Measurements from ENCODE around the gene TAS2R38. TPM values are rescaled to one million over a fixed set of nuclear protein-coding genes. Genes with fewer than 3 reads are reported as not detected.

The TAS2R38 gene
- total RNA-seq, 4 donors from 2014 or later, result not detected

- Histone ChIP-seq H3K9me3 (no peaks in the 10 kb centered on the region), H3K4me3 (no peak overlapping the region), H3K4me1 (no peaks in the 10 kb centered on the region), H3K36me3 (no peaks in the 10 kb centered on the region), H3K27ac (no peak overlapping the region), H3K27me3 (no peaks in the 10 kb centered on the region)
- no peak for TF ChIP-seq POLR2AphosphoS5 (IDR thresholded peaks at IDR 0.05)
- TF ChIP-seq POLR2A (IDR thresholded peaks at IDR 0.05), result no peak
- no peak for TF ChIP-seq CTCF (IDR thresholded peaks at IDR 0.05)
- TF ChIP-seq EP300 (IDR thresholded peaks at IDR 0.05), result no peak
- DNase-seq (ENCODE audit: low spot score in 2 of 2), result no peak
- WGBS, result 52% methylated on average over 4 of the region's 4 CpGs
These were observed 25.6 kb upstream of the TAS2R38 start for GRCh38 chr7:141999058-141999623.

- Histone ChIP-seq H3K27me3 (no peaks in the 10 kb centered on the region), H3K4me3 (no peak overlapping the region), H3K4me1 (no peaks in the 10 kb centered on the region), H3K36me3 (no peaks in the 10 kb centered on the region), H3K9me3 (no peaks in the 10 kb centered on the region), H3K27ac (no peak overlapping the region)
- TF ChIP-seq EP300 (IDR thresholded peaks at IDR 0.05), result no peak
- TF ChIP-seq POLR2A (IDR thresholded peaks at IDR 0.05), result no peak
- no peak for TF ChIP-seq POLR2AphosphoS5 (IDR thresholded peaks at IDR 0.05)
- TF ChIP-seq CTCF (IDR thresholded peaks at IDR 0.05), result no peak
- 69% methylated on average over 1 of the region's 1 CpG for WGBS
- no peak for DNase-seq (ENCODE audit: low spot score in 2 of 2)
These were observed 19.8 kb upstream of the TAS2R38 start for GRCh38 chr7:141993354-141993753.

GRCh38 chr7:141992688-141993087 lies 19.1 kb upstream of the TAS2R38 start:
- no peak for DNase-seq (ENCODE audit: low spot score in 2 of 2)
- Histone ChIP-seq H3K27ac (no peak overlapping the region), H3K36me3 (no peaks in the 10 kb centered on the region), H3K9me3 (no peaks in the 10 kb centered on the region), H3K4me1 (no peaks in the 10 kb centered on the region), H3K4me3 (no peak overlapping the region), H3K27me3 (no peaks in the 10 kb centered on the region)
- 46% methylated on average over 4 of the region's 4 CpGs for WGBS
- TF ChIP-seq EP300 (IDR thresholded peaks at IDR 0.05) (no peak), POLR2AphosphoS5 (IDR thresholded peaks at IDR 0.05) (no peak), CTCF (IDR thresholded peaks at IDR 0.05) (no peak), POLR2A (IDR thresholded peaks at IDR 0.05) (no peak)

GRCh38 chr7:141992156-141992555 lies 18.6 kb upstream of the TAS2R38 start:
- 76% methylated on average over 2 of the region's 2 CpGs for WGBS
- Histone ChIP-seq H3K4me1 (no peaks in the 10 kb centered on the region), H3K4me3 (no peak overlapping the region), H3K27ac (no peak overlapping the region), H3K36me3 (no peaks in the 10 kb centered on the region), H3K9me3 (no peaks in the 10 kb centered on the region), H3K27me3 (no peaks in the 10 kb centered on the region)
- DNase-seq (ENCODE audit: low spot score in 2 of 2), result no peak
- TF ChIP-seq POLR2A (IDR thresholded peaks at IDR 0.05), result no peak
- no peak for TF ChIP-seq POLR2AphosphoS5 (IDR thresholded peaks at IDR 0.05)
- TF ChIP-seq CTCF (IDR thresholded peaks at IDR 0.05), result no peak
- TF ChIP-seq EP300 (IDR thresholded peaks at IDR 0.05), result no peak

GRCh38 chr7:141991140-141991539 lies 17.6 kb upstream of the TAS2R38 start:
- no peak overlapping the region for H3K27ac ChIP-seq
- no peaks in the 10 kb centered on the region for H3K9me3 ChIP-seq
- H3K36me3 ChIP-seq, result no peaks in the 10 kb centered on the region
- H3K4me3 ChIP-seq, result no peak overlapping the region
- no peak for DNase-seq (ENCODE audit: low spot score in 2 of 2)
- H3K4me1 ChIP-seq, result no peaks in the 10 kb centered on the region
- 71% methylated on average over 6 of the region's 6 CpGs for WGBS
- TF ChIP-seq CTCF (IDR thresholded peaks at IDR 0.05) (no peak), POLR2A (IDR thresholded peaks at IDR 0.05) (no peak), EP300 (IDR thresholded peaks at IDR 0.05) (no peak), POLR2AphosphoS5 (IDR thresholded peaks at IDR 0.05) (no peak)
- no peaks in the 10 kb centered on the region for H3K27me3 ChIP-seq
